Nephron progenitor cell (in vitro differentiated cells): Measurements from ENCODE around the gene ESPL1.

Experiments
- DNase-seq: peaks from one replicate; pipeline ENCODE4 v3.0.0; 2021
- H3K27ac Mint-ChIP-seq: 2 replicates; pipeline ENCODE4 v1.8.0; 2021; ENCODE audit warnings: mild to moderate bottlenecking, moderate library complexity, mixed read lengths
- H3K27me3 Mint-ChIP-seq: 2 replicates; pipeline ENCODE4 v1.8.0; 2021; ENCODE audit warnings: mild to moderate bottlenecking, low read depth, mixed read lengths; ENCODE audit not compliant: poor library complexity
- H3K36me3 Mint-ChIP-seq: 2 replicates; pipeline ENCODE4 v1.8.0; 2021; ENCODE audit warnings: low read depth, mixed read lengths
- H3K4me1 Mint-ChIP-seq: 2 replicates; pipeline ENCODE4 v1.8.0; 2021; ENCODE audit warnings: mixed read lengths
- H3K4me3 Mint-ChIP-seq: 2 replicates; pipeline ENCODE4 v1.8.0; 2021; ENCODE audit warnings: mild to moderate bottlenecking, moderate library complexity, mixed read lengths
- H3K9me3 Mint-ChIP-seq: 2 replicates; pipeline ENCODE4 v1.8.0; 2021; ENCODE audit warnings: mild to moderate bottlenecking, moderate library complexity, mixed read lengths
- CTCF ChIP-seq: fragments of 200-600 bp; sonication (generic); IDR thresholded peaks from 2 replicates; pipeline ENCODE4 v1.5.0; 2021; ENCODE audit warnings: antibody characterized with exemption

ESPL1 gene

GRCh38 chr12:53229454-53229853 lies 38.6 kb upstream of the ESPL1 start:
- Mint-ChIP-seq H3K9me3 (no peaks in the 10 kb centered on the region), H3K4me3 (peak overlapping the region; percentile 3), H3K27ac (no peak overlapping the region), H3K4me1 (peaks cover 63% of the 10 kb centered on the region), H3K27me3 (peaks cover 4% of the 10 kb centered on the region), H3K36me3 (no peaks in the 10 kb centered on the region)
- no peak for TF ChIP-seq CTCF
- DNase-seq = no peak

GRCh38 chr12:53230108-53230845 lies 37.8 kb upstream of the ESPL1 start:
- Mint-ChIP-seq H3K4me1 (peaks cover 63% of the 10 kb centered on the region), H3K9me3 (no peaks in the 10 kb centered on the region), H3K36me3 (no peaks in the 10 kb centered on the region), H3K27ac (no peak overlapping the region), H3K27me3 (peaks cover 4% of the 10 kb centered on the region), H3K4me3 (peak overlapping the region; percentile 3)
- DNase-seq = no peak
- TF ChIP-seq CTCF = no peak

- Mint-ChIP-seq H3K4me3 (peak overlapping the region; percentile 78), H3K27ac (no peak overlapping the region), H3K27me3 (peaks cover 4% of the 10 kb centered on the region), H3K4me1 (peaks cover 60% of the 10 kb centered on the region), H3K36me3 (no peaks in the 10 kb centered on the region), H3K9me3 (no peaks in the 10 kb centered on the region)
- no peak for TF ChIP-seq CTCF
- no peak for DNase-seq
These were observed 36.5 kb upstream of the ESPL1 start for GRCh38 chr12:53231671-53231920.

GRCh38 chr12:53231921-53232645 lies 36.0 kb upstream of the ESPL1 start, which contains the start of gene RARG:
TSS of gene RARG (minus strand) at chr12:53232209. CDS start at chr12:53227545, 4,664 bp downstream.
- H3K4me1 Mint-ChIP-seq = peaks cover 56% of the 10 kb centered on the region
- TF ChIP-seq CTCF = no peak

GRCh38 chr12:53232646-53233461 lies 35.2 kb upstream of the ESPL1 start:
- H3K4me1 Mint-ChIP-seq = peaks cover 53% of the 10 kb centered on the region
- H3K27ac Mint-ChIP-seq = no peak overlapping the region
- H3K36me3 Mint-ChIP-seq = no peaks in the 10 kb centered on the region
- DNase-seq = no peak
- H3K9me3 Mint-ChIP-seq = no peaks in the 10 kb centered on the region
- peak overlapping the region; percentile 72 for H3K4me3 Mint-ChIP-seq
- peaks cover 7% of the 10 kb centered on the region for H3K27me3 Mint-ChIP-seq
- TF ChIP-seq CTCF = no peak

More at GRCh38 chr12:53231921-53232645, 36.0 kb upstream of the ESPL1 start, which contains the start of gene RARG:
- peak; percentile 66 for DNase-seq
- no peaks in the 10 kb centered on the region for H3K36me3 Mint-ChIP-seq
- H3K27me3 Mint-ChIP-seq = peaks cover 7% of the 10 kb centered on the region
- H3K4me3 Mint-ChIP-seq = peak within 1 kb of the TSS; percentile 78
- H3K9me3 Mint-ChIP-seq = no peaks in the 10 kb centered on the region
- H3K27ac Mint-ChIP-seq = no peak within 1 kb of the TSS
